Loucy (cell line): ENCODE results near the gene SND1.

Experiments
- H2AFZ ChIP-seq: fragments of 200-600 bp; sonication (generic); 2 replicates; pipeline ENCODE4 v1.6.0; 2016; ENCODE audit warnings: antibody characterized with exemption, mild to moderate bottlenecking, low read length, moderate library complexity
- H3F3A ChIP-seq: fragments of 200-600 bp; 2 replicates; pipeline ENCODE4 v1.6.0; 2016; ENCODE audit warnings: antibody characterized with exemption, low read depth, mild to moderate bottlenecking
- H3K27me3 ChIP-seq: fragments of 200-600 bp; sonication (generic); 2 replicates; pipeline ENCODE4 v1.6.1; 2014; ENCODE audit warnings: low read length, mild to moderate bottlenecking; ENCODE audit not compliant: insufficient read depth, poor library complexity, severe bottlenecking
- H3K36me3 ChIP-seq: fragments of 200-600 bp; sonication (generic); 2 replicates; pipeline ENCODE4 v1.6.1; 2016; ENCODE audit warnings: low read length; ENCODE audit not compliant: insufficient read depth
- H3K4me1 ChIP-seq: fragments of 200-600 bp; sonication (generic); 2 replicates; pipeline ENCODE4 v1.5.1; 2014; ENCODE audit warnings: low read length, mild to moderate bottlenecking; ENCODE audit not compliant: insufficient read depth, poor library complexity, severe bottlenecking
- H3K4me2 ChIP-seq: fragments of 200-600 bp; sonication (generic); 2 replicates; pipeline ENCODE4 v1.6.0; 2014; ENCODE audit warnings: antibody characterized with exemption, low read length, low read depth, mild to moderate bottlenecking; ENCODE audit not compliant: poor library complexity, severe bottlenecking
- H3K4me3 ChIP-seq: fragments of 200-600 bp; sonication (generic); 2 replicates; pipeline ENCODE4 v1.5.1; 2014; ENCODE audit warnings: low read length, mild to moderate bottlenecking, mixed read lengths; ENCODE audit not compliant: poor library complexity, severe bottlenecking
- H3K79me2 ChIP-seq: fragments of 200-600 bp; sonication (generic); 2 replicates; pipeline ENCODE4 v1.6.1; 2014; ENCODE audit warnings: low read length; ENCODE audit not compliant: insufficient read depth
- H3K9ac ChIP-seq: fragments of 200-600 bp; sonication (generic); 2 replicates; pipeline ENCODE4 v1.6.0; 2014; ENCODE audit warnings: mild to moderate bottlenecking, low read depth, low read length, moderate library complexity; ENCODE audit not compliant: poor library complexity, severe bottlenecking
- H3K9me2 ChIP-seq: fragments of 200-600 bp; sonication (generic); replicated peaks from 2 replicates; pipeline ENCODE4 v1.6.1; 2016; ENCODE audit warnings: low read depth, low read length, mixed read lengths
- H3K9me3 ChIP-seq: fragments of 200-600 bp; sonication (generic); 2 replicates; pipeline ENCODE4 v1.6.1; 2014; ENCODE audit warnings: mild to moderate bottlenecking, antibody characterized with exemption, low read length, low read depth; ENCODE audit not compliant: insufficient read depth
- H4K20me1 ChIP-seq: fragments of 200-600 bp; sonication (generic); 2 replicates; pipeline ENCODE4 v1.6.0; 2014; ENCODE audit warnings: antibody characterized with exemption, low read length, mild to moderate bottlenecking; ENCODE audit not compliant: insufficient read depth, poor library complexity, severe bottlenecking
- CTCF ChIP-seq: fragments of 200-600 bp; sonication (generic); conservative IDR thresholded peaks from 2 replicates; pipeline ENCODE4 v1.5.1; 2014; ENCODE audit warnings: mild to moderate bottlenecking, antibody characterized with exemption, low read length
- EZH2phosphoT487 ChIP-seq: fragments of 200-600 bp; IDR thresholded peaks from 2 replicates; pipeline ENCODE4 v1.6.1; 2018; ENCODE audit warnings: antibody characterized with exemption, mild to moderate bottlenecking, moderate library complexity, borderline replicate concordance

Gene SND1

DNA sequence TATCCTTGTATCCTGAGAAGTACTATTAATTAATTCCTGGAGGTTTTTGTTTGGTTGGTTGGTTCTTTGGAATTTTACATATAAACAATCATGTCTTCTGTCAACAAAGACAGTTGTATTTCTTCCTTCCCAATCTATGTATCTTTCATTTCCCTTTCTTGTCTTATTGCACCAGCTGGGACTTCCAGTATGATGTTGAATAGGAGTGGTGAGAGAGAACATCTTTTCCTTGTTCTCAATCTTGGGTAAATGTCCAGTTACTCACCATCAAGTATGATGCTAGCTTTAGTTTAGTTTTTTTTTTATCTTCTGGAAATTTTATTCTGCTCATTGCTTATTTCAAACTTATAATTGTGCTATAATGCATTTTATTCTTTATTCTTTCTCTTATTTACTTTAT lies 26.7 kb upstream of the SND1 start:
- Histone ChIP-seq H3K9ac (no peak overlapping the region), H3K9me3 (no peaks in the 10 kb centered on the region), H3K36me3 (no peaks in the 10 kb centered on the region), H3K27me3 (no peaks in the 10 kb centered on the region), H3K79me2 (no peaks in the 10 kb centered on the region), H3K9me2 (no peaks in the 10 kb centered on the region), H4K20me1 (no peaks in the 10 kb centered on the region), H3K4me2 (no peak overlapping the region), H3F3A (no peaks in the 10 kb centered on the region), H3K4me1 (no peaks in the 10 kb centered on the region), H2AFZ (no peak overlapping the region), H3K4me3 (no peak overlapping the region)
- no peak for TF ChIP-seq EZH2phosphoT487
- TF ChIP-seq CTCF: no peak

- Histone ChIP-seq H3K9ac (no peak overlapping the region), H3K9me3 (no peaks in the 10 kb centered on the region), H3F3A (no peaks in the 10 kb centered on the region), H3K4me1 (no peaks in the 10 kb centered on the region), H3K36me3 (no peaks in the 10 kb centered on the region), H4K20me1 (no peaks in the 10 kb centered on the region), H3K27me3 (no peaks in the 10 kb centered on the region), H3K4me3 (no peak overlapping the region), H3K9me2 (no peaks in the 10 kb centered on the region), H2AFZ (no peak overlapping the region), H3K4me2 (no peak overlapping the region), H3K79me2 (no peaks in the 10 kb centered on the region)
- no peak for TF ChIP-seq EZH2phosphoT487
- peak; percentile 51 for TF ChIP-seq CTCF
Measured at GRCh38 chr7:127628445-127628844, 23.5 kb upstream of the SND1 start.

- H3K36me3 ChIP-seq: no peaks in the 10 kb centered on the region
- H3K27me3 ChIP-seq: no peaks in the 10 kb centered on the region
- TF ChIP-seq CTCF (peak; percentile 90), EZH2phosphoT487 (no peak)
- H4K20me1 ChIP-seq: no peaks in the 10 kb centered on the region
- no peak overlapping the region for H3K9ac ChIP-seq
- no peaks in the 10 kb centered on the region for H3K79me2 ChIP-seq
- peak overlapping the region; percentile 69; the same call in 1 of the 2 replicates for H2AFZ ChIP-seq
- H3K9me2 ChIP-seq: no peaks in the 10 kb centered on the region
- no peaks in the 10 kb centered on the region for H3K9me3 ChIP-seq
- no peak overlapping the region for H3K4me2 ChIP-seq
- H3K4me3 ChIP-seq: no peak overlapping the region
- H3F3A ChIP-seq: no peaks in the 10 kb centered on the region
- no peaks in the 10 kb centered on the region for H3K4me1 ChIP-seq
Measured at GRCh38 chr7:127629268-127629854, 22.6 kb upstream of the SND1 start.
